ENCODE results near the gene GPNMB.

GPNMB gene

DNA sequence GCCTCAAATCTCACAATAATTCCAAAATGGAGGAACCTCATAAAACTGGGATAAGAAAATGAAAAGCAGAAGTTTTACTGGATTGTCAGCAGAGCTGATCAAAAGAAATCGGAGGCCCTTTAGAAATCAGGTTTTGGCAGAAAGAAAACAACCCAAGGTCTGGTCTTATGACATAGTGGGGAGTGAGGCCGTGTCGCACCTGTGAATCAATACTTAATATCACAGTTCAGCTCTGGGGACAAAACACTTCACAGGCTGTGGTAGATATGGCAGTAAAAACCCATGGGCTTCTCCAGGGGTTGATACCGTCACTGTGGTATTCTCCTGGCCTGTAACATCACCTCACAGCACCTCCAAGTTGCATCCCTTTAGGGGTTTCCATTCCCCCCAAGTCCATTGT lies 46.0 kb downstream of the GPNMB start:
- Histone ChIP-seq H3K27me3 (ENCODE audit: control insufficient read depth, insufficient read depth, low read length) (no peaks in the 10 kb centered on the region), H3K9me3 (ENCODE audit: control insufficient read depth, low read length) (no peaks in the 10 kb centered on the region), H3K9ac (no peak overlapping the region), H3K79me2 (no peaks in the 10 kb centered on the region), H3K4me2 (ENCODE audit: low read length) (no peak overlapping the region), H3K27ac (no peak overlapping the region), H3K4me1 (no peaks in the 10 kb centered on the region), H2AFZ (no peak overlapping the region), H3K4me3 (ENCODE audit: low read depth, low read length) (no peak overlapping the region), H3K36me3 (ENCODE audit: control insufficient read depth, insufficient read depth, low read length) (no peaks in the 10 kb centered on the region)
- TF ChIP-seq, protein P1, sequence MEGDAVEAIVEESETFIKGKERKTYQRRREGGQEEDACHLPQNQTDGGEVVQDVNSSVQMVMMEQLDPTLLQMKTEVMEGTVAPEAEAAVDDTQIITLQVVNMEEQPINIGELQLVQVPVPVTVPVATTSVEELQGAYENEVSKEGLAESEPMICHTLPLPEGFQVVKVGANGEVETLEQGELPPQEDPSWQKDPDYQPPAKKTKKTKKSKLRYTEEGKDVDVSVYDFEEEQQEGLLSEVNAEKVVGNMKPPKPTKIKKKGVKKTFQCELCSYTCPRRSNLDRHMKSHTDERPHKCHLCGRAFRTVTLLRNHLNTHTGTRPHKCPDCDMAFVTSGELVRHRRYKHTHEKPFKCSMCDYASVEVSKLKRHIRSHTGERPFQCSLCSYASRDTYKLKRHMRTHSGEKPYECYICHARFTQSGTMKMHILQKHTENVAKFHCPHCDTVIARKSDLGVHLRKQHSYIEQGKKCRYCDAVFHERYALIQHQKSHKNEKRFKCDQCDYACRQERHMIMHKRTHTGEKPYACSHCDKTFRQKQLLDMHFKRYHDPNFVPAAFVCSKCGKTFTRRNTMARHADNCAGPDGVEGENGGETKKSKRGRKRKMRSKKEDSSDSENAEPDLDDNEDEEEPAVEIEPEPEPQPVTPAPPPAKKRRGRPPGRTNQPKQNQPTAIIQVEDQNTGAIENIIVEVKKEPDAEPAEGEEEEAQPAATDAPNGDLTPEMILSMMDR (IDR thresholded peaks at IDR 0.05): no peak

DNA sequence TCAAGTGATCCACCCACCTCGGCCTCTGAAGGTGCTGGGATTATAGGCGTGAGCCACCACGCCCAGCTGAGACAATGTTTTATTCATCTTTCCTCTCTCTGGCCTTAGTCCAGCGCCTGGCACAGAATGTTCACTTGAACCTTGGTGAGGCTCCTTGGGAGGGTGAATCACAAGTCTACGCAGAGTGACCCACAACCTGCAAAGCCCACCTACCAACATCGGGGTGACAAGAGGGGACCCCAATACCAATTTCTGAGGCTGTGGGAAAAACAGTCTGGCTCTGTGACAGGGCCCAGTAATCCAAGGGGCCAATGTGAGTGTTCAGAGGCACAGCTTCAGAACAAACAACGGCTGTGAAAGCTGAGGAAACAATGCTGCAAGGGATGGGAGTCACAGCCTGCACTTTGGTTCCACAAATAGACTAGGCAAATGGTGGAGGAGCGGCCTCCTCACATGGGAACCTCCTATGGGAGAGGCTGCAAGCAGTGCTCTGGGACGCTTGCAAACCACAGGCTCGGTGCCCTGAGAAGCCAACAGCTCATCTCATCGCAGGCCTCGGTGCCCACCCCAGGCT lies 47.0 kb downstream of the GPNMB start:
- Histone ChIP-seq H3K4me3 (ENCODE audit: low read depth, low read length) (no peak overlapping the region), H3K36me3 (ENCODE audit: control insufficient read depth, insufficient read depth, low read length) (no peaks in the 10 kb centered on the region), H3K4me1 (no peaks in the 10 kb centered on the region), H3K27ac (no peak overlapping the region), H3K4me2 (ENCODE audit: low read length) (no peak overlapping the region), H3K9ac (no peak overlapping the region), H3K79me2 (peaks cover under 1% of the 10 kb centered on the region), H3K9me3 (ENCODE audit: control insufficient read depth, low read length) (no peaks in the 10 kb centered on the region), H3K27me3 (ENCODE audit: control insufficient read depth, insufficient read depth, low read length) (no peaks in the 10 kb centered on the region), H2AFZ (no peak overlapping the region)
- TF ChIP-seq, protein P1 (IDR thresholded peaks at IDR 0.05): no peak

DNA sequence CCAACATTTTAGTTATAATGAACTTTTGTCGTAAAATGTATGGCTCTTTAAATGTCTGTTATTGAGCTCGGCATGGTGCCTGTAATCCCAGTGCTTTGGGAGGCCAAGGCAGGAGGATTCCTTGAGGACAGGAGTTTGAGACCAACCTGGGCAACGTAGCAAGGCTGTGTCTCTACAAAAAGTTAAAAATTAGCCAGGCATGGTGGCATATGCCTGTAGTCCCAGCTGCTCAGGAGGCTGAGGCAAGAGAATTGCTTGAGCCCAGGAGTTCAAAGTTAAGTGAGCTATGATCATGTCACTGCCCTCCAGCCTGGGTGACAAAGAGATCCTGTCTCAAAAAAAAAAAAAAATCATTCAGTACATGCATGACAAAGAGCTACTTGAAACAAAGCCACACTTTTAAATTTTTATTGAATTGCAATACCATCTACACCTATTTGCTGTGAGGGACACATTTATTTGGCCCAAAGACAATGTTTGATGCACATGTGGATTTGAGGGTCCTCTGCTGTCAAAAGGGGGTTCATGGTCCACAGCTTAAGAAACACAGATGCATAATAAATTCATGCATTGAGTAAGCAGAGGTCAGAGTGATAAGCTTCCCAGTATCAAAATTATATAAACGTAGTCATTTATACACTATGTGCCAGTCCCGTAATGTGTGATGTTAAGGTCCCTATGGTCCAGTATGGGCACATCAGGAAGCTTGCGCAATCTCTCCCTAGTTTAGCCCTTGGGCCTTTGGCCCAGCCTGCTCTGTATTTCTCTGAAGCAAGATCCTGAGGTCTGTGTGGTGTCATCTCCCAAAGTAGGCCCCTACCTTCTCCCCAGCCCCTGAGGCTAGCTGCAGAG lies 48.2 kb downstream of the GPNMB start:
- Histone ChIP-seq H3K4me3 (ENCODE audit: low read depth, low read length) (no peak overlapping the region), H3K4me2 (ENCODE audit: low read length) (no peak overlapping the region), H3K27me3 (ENCODE audit: control insufficient read depth, insufficient read depth, low read length) (no peaks in the 10 kb centered on the region), H3K9ac (no peak overlapping the region), H3K27ac (no peak overlapping the region), H3K36me3 (ENCODE audit: control insufficient read depth, insufficient read depth, low read length) (no peaks in the 10 kb centered on the region), H3K4me1 (no peaks in the 10 kb centered on the region), H2AFZ (no peak overlapping the region), H3K9me3 (ENCODE audit: control insufficient read depth, low read length) (no peaks in the 10 kb centered on the region), H3K79me2 (peaks cover 10% of the 10 kb centered on the region)
- TF ChIP-seq, protein P1 (IDR thresholded peaks at IDR 0.05): no peak

DNA sequence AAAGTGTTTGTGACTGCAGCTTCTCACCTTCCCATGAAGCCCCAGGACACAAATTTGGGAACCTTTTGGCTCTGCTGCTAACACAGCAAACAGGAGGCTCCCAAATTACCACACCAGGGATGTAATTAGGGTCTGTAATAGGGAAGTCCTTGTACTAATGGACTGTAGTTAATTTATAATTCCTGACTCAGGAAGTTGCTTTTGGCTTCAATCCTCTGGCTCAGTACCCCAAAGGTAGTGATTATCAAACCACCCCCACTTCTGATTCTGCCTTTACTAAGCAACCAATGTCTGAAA lies 48.8 kb downstream of the GPNMB start:
- no peak overlapping the region for H3K4me2 ChIP-seq (ENCODE audit: low read length)
- no peaks in the 10 kb centered on the region for H3K36me3 ChIP-seq (ENCODE audit: control insufficient read depth, insufficient read depth, low read length)
- no peak overlapping the region for H3K4me3 ChIP-seq (ENCODE audit: low read depth, low read length)
- TF ChIP-seq, protein P1 (IDR thresholded peaks at IDR 0.05): no peak
- no peaks in the 10 kb centered on the region for H3K4me1 ChIP-seq
- no peak overlapping the region for H2AFZ ChIP-seq
- H3K27ac ChIP-seq: no peak overlapping the region
- H3K9ac ChIP-seq: no peak overlapping the region
- H3K27me3 ChIP-seq (ENCODE audit: control insufficient read depth, insufficient read depth, low read length): no peaks in the 10 kb centered on the region
- H3K9me3 ChIP-seq (ENCODE audit: control insufficient read depth, low read length): no peaks in the 10 kb centered on the region
- H3K79me2 ChIP-seq: peaks cover 11% of the 10 kb centered on the region

All from parathyroid adenoma (tissue), 2 donors.